HepG2 (cell line): Measurements from ENCODE around the gene ZNF331. TPM values are rescaled to one million over a fixed set of nuclear protein-coding genes. Genes with fewer than 3 reads are reported as not detected.
A peak's percentile ranks its signal among the peaks of the same experiment; 100 is the strongest.

ENCODE experiments used
- CREM ChIP-seq, 2 experiments: sonication (generic) in 1 of 2; formaldehyde crosslinking in 1 of 2; IDR thresholded peaks; 2 replicates each; pipeline versions ENCODE4 v1.4.0 to v1.6.1; 2016 to 2020; ENCODE audit warnings: antibody characterized with exemption in 1 of 2, mild to moderate bottlenecking in 1 of 2, missing genetic modification reagents in 1 of 2
- GATAD2A ChIP-seq: IDR thresholded peaks from 2 replicates; pipeline ENCODE4 v1.6.1; 2016
- KLF13 ChIP-seq: sonication (generic); formaldehyde crosslinking; IDR thresholded peaks from 2 replicates; pipeline ENCODE4 v1.4.0; 2020; ENCODE audit warnings: mild to moderate bottlenecking, missing genetic modification reagents
- MED1 ChIP-seq: sonication (generic); formaldehyde crosslinking; IDR thresholded peaks from 2 replicates; pipeline ENCODE4 v1.4.0; 2020; ENCODE audit warnings: missing genetic modification reagents
- NR1H2 ChIP-seq: sonication (generic); formaldehyde crosslinking; IDR thresholded peaks from 2 replicates; pipeline ENCODE4 v1.8.1; 2022; ENCODE audit warnings: low read depth, missing genetic modification reagents, borderline replicate concordance
- SNRNP70 ChIP-seq: fragments of 200-400 bp; formaldehyde crosslinking; IDR thresholded peaks from 2 replicates; pipeline ENCODE4 v1.6.1; 2017; ENCODE audit warnings: mild to moderate bottlenecking, low read depth, low read length, moderate library complexity
- SOX13 ChIP-seq, 3 experiments: fragments of 450-650 bp in 1 of 3; sonication (generic) in 1 of 3; formaldehyde crosslinking in 1 of 3; IDR thresholded peaks in 2 of 3; conservative IDR thresholded peaks in 1 of 3; 2 replicates each; pipeline versions ENCODE4 v1.5.0 to v1.6.1; 2016 to 2020; ENCODE audit warnings: antibody characterized with exemption in 1 of 3, mild to moderate bottlenecking in 1 of 3, missing compliant biosample characterization in 1 of 3, missing genetic modification reagents in 1 of 3, moderate library complexity in 1 of 3
- SOX6 ChIP-seq, 2 experiments: fragments of 450-650 bp in 1 of 2; sonication (generic) in 1 of 2; formaldehyde crosslinking in 1 of 2; IDR thresholded peaks; 2 replicates each; pipeline versions ENCODE4 v1.4.0 to v1.6.1; 2017 to 2020; ENCODE audit warnings: antibody characterized with exemption in 1 of 2, mild to moderate bottlenecking in 1 of 2, missing genetic modification reagents in 1 of 2
- SP4 ChIP-seq: sonication (generic); formaldehyde crosslinking; IDR thresholded peaks from 2 replicates; pipeline ENCODE4 v1.8.1; 2023; ENCODE audit warnings: mild to moderate bottlenecking, missing genetic modification reagents
- SRSF9 ChIP-seq: fragments of 200-400 bp; formaldehyde crosslinking; IDR thresholded peaks from 2 replicates; pipeline ENCODE4 v1.6.1; 2018; ENCODE audit warnings: borderline replicate concordance, mild to moderate bottlenecking, low read depth, low read length; ENCODE audit not compliant: insufficient read depth, poor library complexity, severe bottlenecking
- ZNF207 ChIP-seq: fragments of 450-650 bp; IDR thresholded peaks from 2 replicates; pipeline ENCODE4 v1.6.1; 2016; ENCODE audit warnings: antibody characterized with exemption, borderline replicate concordance
- ZNF263 ChIP-seq: sonication (generic); formaldehyde crosslinking; IDR thresholded peaks from 2 replicates; pipeline ENCODE4 v1.4.0; 2020; ENCODE audit warnings: missing genetic modification reagents
- ZNF383 ChIP-seq: sonication (generic); formaldehyde crosslinking; IDR thresholded peaks from 2 replicates; pipeline ENCODE4 v1.4.0; 2020; ENCODE audit warnings: missing genetic modification reagents, mild to moderate bottlenecking, borderline replicate concordance
- ZNF563 ChIP-seq: sonication (generic); formaldehyde crosslinking; IDR thresholded peaks from 2 replicates; pipeline ENCODE4 v1.8.0; 2022; ENCODE audit warnings: mild to moderate bottlenecking, moderate library complexity, missing genetic modification reagents
- ZNF589 ChIP-seq: sonication (generic); formaldehyde crosslinking; conservative IDR thresholded peaks from 2 replicates; pipeline ENCODE4 v1.8.0; 2022; ENCODE audit warnings: mild to moderate bottlenecking, moderate library complexity, missing genetic modification reagents
- ZNF652 ChIP-seq: IDR thresholded peaks from 2 replicates; pipeline ENCODE4 v1.6.1; 2016; ENCODE audit warnings: low read depth, borderline replicate concordance
- ZNF720 ChIP-seq: sonication (generic); formaldehyde crosslinking; IDR thresholded peaks from 2 replicates; pipeline ENCODE4 v1.4.0; 2020; ENCODE audit warnings: missing genetic modification reagents
- ZNF724P ChIP-seq: sonication (generic); formaldehyde crosslinking; IDR thresholded peaks from 2 replicates; pipeline ENCODE4 v1.8.0; 2022; ENCODE audit warnings: missing genetic modification reagents, borderline replicate concordance
- polyA plus RNA-seq, 8 experiments: library from polyadenylated mRNA; depleted of rRNA in 3 of 8; stranded (reverse) in 7 of 8; unstranded in 1 of 8; fragments of >200 nt; fragmentation: Illumina TruSeq in 4 of 8; extraction: Trizol in 4 of 8; gene quantifications; 2 replicates each; pipeline versions ENCODE4 v1.2.1 to v1.2.3, GENCODE V29; 2011 to 2016; ENCODE audit warnings: low read depth in 4 of 8, missing spikeins in 1 of 8, mixed read lengths in 1 of 8; ENCODE audit not compliant: insufficient read depth in 1 of 8
- total RNA-seq, 5 experiments: library from RNA; depleted of rRNA; stranded (reverse); fragments of >200 nt; fragmentation: Illumina TruSeq; extraction: Trizol; gene quantifications; 2 replicates each; pipeline ENCODE4 v1.2.3, GENCODE V29; 2016; ENCODE audit warnings: low read depth in 1 of 5
- TF ChIP-seq, protein P1 (sequence below): fragments of 450-650 bp; IDR thresholded peaks from 2 replicates; pipeline ENCODE4 v1.6.1; 2017
- TF ChIP-seq, protein P2 (sequence below): sonication (generic); formaldehyde crosslinking; IDR thresholded peaks from 2 replicates; pipeline ENCODE4 v1.4.0; 2020; ENCODE audit warnings: missing genetic modification reagents, borderline replicate concordance
- TF ChIP-seq, protein P3 (sequence below): sonication (generic); formaldehyde crosslinking; IDR thresholded peaks from 2 replicates; pipeline ENCODE4 v1.4.0; 2020; ENCODE audit warnings: mild to moderate bottlenecking, missing genetic modification reagents
- TF ChIP-seq, protein P4 (sequence below): sonication (generic); formaldehyde crosslinking; IDR thresholded peaks from 2 replicates; pipeline ENCODE4 v1.8.1; 2023; ENCODE audit warnings: mild to moderate bottlenecking, missing genetic modification reagents, borderline replicate concordance
- TF ChIP-seq, protein P5 (sequence below): sonication (generic); formaldehyde crosslinking; IDR thresholded peaks from 2 replicates; pipeline ENCODE4 v1.4.0; 2020; ENCODE audit warnings: missing genetic modification reagents

ZNF331 gene
- total and polyA plus RNA-seq, 2 of the 13 experiments (the other 11 are each of a cell fraction or from before 2014, with no cell fraction given), result 8.2 to 13.3 TPM

DNA sequence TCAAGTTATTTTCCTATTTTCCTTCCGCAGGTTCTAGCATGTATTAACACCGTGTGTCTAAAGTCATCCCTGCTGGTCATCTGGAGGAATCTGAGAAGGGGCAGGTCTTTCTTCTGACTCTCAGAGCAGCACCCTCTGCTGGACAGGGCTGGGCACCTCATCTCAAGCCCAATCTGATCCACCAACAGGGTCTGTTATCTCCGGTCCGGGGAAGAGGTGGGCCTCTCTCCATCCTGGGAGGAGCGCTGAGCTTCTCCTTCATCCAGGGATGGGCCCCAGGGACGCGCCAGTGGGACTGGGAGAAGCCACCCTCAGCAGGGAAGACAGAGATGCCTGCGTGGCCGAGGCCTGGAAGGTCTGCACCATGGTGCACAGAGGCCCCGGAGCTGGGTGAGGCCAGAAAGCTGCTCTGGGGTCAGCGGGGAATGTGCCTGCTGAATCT is 26.0 kb upstream of the ZNF331 start (continued):
- TF ChIP-seq SOX13 (IDR thresholded peaks at IDR 0.05) (no peak), SOX13 (CRISPR knock-in tag; conservative IDR thresholded peaks at IDR 0.05 in 1 of 2, IDR thresholded peaks at IDR 0.05 in 1 of 2) (0 out of 4 replicates have a peak, but pooled peaks of 1 of the 2 experiments have one; percentile 8), ZNF724P (no peak), ZNF720 (CRISPR knock-in tag) (no peak), ZNF207 (no peak), KLF13 (CRISPR knock-in tag) (no peak), ZNF563 (no peak), ZNF383 (CRISPR knock-in tag) (no peak), SRSF9 (no peak), CREM (IDR thresholded peaks at IDR 0.05) (no peak), CREM (CRISPR knock-in tag; IDR thresholded peaks at IDR 0.05) (no peak), ZNF652 (CRISPR knock-in tag) (no peak), NR1H2 (no peak), ZNF263 (CRISPR knock-in tag) (peak; percentile 80), ZNF589 (CRISPR knock-in tag) (no peak), SOX6 (IDR thresholded peaks at IDR 0.05) (no peak), SOX6 (CRISPR knock-in tag; IDR thresholded peaks at IDR 0.05) (peak; percentile 35), MED1 (CRISPR knock-in tag) (peak; percentile 13; the same call in 1 of the 2 replicates), SNRNP70 (no peak), SP4 (0 out of 2 replicates have a peak, but pooled peaks have one; percentile 35), GATAD2A (CRISPR knock-in tag) (peak; percentile 70)
- TF ChIP-seq, protein P1, sequence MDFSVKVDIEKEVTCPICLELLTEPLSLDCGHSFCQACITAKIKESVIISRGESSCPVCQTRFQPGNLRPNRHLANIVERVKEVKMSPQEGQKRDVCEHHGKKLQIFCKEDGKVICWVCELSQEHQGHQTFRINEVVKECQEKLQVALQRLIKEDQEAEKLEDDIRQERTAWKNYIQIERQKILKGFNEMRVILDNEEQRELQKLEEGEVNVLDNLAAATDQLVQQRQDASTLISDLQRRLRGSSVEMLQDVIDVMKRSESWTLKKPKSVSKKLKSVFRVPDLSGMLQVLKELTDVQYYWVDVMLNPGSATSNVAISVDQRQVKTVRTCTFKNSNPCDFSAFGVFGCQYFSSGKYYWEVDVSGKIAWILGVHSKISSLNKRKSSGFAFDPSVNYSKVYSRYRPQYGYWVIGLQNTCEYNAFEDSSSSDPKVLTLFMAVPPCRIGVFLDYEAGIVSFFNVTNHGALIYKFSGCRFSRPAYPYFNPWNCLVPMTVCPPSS, result no peak
- TF ChIP-seq, protein P2, sequence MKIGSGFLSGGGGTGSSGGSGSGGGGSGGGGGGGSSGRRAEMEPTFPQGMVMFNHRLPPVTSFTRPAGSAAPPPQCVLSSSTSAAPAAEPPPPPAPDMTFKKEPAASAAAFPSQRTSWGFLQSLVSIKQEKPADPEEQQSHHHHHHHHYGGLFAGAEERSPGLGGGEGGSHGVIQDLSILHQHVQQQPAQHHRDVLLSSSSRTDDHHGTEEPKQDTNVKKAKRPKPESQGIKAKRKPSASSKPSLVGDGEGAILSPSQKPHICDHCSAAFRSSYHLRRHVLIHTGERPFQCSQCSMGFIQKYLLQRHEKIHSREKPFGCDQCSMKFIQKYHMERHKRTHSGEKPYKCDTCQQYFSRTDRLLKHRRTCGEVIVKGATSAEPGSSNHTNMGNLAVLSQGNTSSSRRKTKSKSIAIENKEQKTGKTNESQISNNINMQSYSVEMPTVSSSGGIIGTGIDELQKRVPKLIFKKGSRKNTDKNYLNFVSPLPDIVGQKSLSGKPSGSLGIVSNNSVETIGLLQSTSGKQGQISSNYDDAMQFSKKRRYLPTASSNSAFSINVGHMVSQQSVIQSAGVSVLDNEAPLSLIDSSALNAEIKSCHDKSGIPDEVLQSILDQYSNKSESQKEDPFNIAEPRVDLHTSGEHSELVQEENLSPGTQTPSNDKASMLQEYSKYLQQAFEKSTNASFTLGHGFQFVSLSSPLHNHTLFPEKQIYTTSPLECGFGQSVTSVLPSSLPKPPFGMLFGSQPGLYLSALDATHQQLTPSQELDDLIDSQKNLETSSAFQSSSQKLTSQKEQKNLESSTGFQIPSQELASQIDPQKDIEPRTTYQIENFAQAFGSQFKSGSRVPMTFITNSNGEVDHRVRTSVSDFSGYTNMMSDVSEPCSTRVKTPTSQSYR (CRISPR knock-in tag), result no peak
- TF ChIP-seq, protein P3, sequence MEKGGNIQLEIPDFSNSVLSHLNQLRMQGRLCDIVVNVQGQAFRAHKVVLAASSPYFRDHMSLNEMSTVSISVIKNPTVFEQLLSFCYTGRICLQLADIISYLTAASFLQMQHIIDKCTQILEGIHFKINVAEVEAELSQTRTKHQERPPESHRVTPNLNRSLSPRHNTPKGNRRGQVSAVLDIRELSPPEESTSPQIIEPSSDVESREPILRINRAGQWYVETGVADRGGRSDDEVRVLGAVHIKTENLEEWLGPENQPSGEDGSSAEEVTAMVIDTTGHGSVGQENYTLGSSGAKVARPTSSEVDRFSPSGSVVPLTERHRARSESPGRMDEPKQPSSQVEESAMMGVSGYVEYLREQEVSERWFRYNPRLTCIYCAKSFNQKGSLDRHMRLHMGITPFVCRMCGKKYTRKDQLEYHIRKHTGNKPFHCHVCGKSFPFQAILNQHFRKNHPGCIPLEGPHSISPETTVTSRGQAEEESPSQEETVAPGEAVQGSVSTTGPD, result no peak
- TF ChIP-seq, protein P4, sequence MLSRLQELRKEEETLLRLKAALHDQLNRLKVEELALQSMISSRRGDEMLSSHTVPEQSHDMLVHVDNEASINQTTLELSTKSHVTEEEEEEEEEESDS (CRISPR knock-in tag), result no peak
- TF ChIP-seq, protein P5, sequence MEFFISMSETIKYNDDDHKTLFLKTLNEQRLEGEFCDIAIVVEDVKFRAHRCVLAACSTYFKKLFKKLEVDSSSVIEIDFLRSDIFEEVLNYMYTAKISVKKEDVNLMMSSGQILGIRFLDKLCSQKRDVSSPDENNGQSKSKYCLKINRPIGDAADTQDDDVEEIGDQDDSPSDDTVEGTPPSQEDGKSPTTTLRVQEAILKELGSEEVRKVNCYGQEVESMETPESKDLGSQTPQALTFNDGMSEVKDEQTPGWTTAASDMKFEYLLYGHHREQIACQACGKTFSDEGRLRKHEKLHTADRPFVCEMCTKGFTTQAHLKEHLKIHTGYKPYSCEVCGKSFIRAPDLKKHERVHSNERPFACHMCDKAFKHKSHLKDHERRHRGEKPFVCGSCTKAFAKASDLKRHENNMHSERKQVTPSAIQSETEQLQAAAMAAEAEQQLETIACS, result no peak
